Fibroblast of peridontal ligament (primary cell): ENCODE measurements around the gene PCDH9.

Experiments used
- DNase-seq: peaks from one replicate; pipeline ENCODE4 v3.0.0-alpha.2; 2010; ENCODE audit errors: extremely low read depth

PCDH9 gene

GRCh38 chr13:66528944-66529576 is 701.1 kb downstream of the PCDH9 start:
- DNase-seq: no peak

DNA sequence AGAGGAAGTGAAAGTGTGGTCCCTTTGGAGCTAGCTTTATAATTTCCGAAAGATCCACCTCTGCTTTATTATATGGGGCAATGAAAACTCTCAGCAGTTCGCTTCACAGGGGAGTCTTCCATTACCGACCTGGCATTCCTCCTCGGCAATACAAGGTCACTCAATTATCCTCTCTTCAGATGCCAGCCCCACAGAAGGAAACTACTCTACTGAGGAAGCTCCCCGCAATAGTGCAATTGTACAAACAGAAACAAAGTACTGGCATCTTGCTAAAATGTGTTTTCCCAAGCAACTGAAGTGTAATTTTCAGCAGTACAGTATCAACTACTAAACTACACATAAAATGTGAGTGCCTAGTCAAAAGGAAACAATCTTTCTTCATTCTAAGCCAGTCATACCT is 702.0 kb downstream of the PCDH9 start:
- no peak for DNase-seq

- no peak for DNase-seq
These were observed 709.4 kb downstream of the PCDH9 start for GRCh38 chr13:66520511-66521355.

- no peak for DNase-seq
These were observed 710.9 kb downstream of the PCDH9 start for GRCh38 chr13:66519259-66519658.

- no peak for DNase-seq
These were observed 712.1 kb downstream of the PCDH9 start for GRCh38 chr13:66518068-66518467.

DNA sequence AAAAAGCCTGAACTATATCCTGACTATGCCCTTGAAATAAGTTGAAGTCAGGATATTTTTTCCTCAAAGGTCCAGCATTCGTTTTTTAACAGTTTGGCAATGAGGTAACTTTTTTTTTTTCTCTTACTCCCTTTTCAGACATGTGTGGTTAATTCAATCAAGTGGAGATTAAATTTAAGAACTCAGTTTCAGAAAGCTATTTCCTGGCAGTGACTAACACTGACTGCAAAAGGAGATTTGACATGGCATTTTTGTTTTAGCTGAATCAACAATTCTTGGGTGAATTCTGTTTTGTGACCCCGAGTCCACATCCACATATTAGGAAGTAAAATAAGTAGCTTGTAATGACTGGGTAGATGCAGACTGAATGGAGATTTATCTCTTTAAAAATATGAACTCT is 716.4 kb downstream of the PCDH9 start:
- DNase-seq: peak; percentile 73

GRCh38 chr13:66509175-66509574 is 721.0 kb downstream of the PCDH9 start:
- DNase-seq: peak; percentile 12

DNA sequence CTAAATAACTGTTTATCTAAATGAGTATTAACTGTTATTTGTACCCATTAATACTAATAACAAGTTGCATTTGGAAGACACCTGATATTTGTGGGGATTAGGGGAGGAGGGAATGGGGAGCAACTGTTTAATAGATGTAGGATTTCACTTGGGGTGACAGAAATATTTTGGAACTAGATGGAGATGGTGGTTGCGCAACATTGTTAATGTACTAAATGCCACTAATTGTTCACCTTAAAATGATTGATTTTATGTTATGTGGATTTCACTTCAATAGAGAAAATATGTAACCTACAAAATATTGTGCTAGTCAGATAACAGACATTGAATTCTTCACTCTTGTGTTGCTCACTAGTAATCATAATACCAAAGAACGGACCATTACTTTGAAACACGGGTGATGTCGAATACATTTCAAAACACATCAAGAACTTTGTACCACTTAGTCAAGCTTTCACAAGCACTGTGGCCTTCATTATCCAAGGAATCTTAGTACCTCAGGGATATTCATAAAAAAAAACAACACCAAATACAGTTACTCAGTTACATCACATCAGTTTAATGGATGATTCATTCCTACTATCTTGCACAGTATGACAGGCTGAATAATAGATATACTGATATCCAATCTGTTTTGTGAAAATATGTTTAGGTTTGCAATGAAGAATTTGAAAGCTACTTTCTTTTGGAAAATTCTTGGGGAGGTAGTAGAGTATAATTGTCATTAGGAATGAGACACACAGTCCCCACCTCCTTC is 721.8 kb downstream of the PCDH9 start:
- peak; percentile 29 for DNase-seq

DNA sequence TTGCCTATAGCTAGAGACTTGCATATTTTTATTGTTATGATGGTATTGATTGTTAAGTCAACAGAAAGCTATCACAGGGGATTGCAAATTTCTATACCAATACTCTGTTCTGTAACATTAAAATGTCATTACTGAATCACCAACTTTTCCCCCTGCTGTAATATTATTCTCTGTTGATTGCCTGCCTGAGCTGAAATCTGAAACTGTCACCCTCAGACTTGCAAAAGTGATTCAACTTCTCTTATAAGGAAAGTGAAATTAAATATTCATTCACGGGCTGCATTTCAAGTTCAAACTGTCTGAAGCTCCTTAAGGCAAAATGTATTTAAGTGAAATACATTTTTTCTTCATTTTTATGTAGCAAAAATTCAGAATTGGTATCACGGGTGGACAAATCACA is 723.2 kb downstream of the PCDH9 start:
- DNase-seq: peak; percentile 56

DNA sequence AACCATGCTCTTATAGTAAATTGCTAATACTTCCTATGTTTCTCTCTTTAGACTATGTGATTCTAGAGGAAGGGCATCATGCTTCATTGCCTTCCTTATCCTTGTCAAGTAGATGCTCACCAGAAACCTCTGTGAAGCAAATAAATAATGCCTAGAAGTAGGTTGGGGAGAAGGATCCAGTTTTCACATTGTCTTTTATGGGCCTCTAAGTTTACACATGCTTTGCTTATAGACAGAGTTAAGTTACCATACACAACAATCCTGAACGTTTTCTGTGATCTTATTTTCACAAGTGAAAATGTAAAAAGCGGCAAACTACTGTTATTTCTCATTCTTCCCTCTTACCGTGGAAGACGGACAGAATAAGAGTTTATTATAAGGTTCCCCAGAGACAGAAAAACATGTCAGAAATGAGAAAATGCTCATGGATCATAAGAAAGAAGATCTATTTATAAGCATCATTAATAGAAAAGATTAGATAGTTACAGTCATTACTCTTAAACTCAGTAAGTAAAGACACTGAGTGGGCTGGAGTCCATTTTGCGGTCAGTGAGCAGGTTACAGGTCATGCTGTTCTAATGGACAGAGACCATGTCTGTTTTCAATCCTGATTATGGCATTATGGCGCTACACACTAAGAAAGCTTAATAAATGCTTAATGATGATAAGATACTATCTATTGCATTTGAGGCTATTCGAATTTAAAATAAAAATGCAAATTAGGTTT is 723.9 kb downstream of the PCDH9 start:
- DNase-seq: no peak

DNA sequence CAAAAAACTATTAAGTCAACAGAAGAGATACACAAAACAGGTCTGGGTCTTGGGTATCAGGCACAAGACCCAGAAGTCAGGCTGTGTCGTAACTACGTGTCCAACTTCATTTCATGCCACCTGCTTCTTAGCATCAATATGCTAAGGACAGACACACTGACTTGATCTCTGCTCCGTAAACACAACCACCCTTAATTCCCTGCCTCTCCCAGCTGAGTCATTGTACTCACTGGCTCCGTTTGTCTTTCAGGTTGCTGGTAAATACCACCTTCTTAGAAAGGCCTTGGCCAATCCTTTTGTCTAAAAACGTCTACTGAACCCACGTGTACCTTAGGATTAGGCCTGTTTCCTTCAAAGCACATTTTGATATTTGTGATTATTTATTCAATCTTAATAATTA is 726.2 kb downstream of the PCDH9 start:
- no peak for DNase-seq

- DNase-seq: peak; percentile 78
These were observed 729.0 kb downstream of the PCDH9 start for GRCh38 chr13:66501181-66501580.

- DNase-seq: no peak
These were observed 737.7 kb downstream of the PCDH9 start for GRCh38 chr13:66492479-66492878.

DNA sequence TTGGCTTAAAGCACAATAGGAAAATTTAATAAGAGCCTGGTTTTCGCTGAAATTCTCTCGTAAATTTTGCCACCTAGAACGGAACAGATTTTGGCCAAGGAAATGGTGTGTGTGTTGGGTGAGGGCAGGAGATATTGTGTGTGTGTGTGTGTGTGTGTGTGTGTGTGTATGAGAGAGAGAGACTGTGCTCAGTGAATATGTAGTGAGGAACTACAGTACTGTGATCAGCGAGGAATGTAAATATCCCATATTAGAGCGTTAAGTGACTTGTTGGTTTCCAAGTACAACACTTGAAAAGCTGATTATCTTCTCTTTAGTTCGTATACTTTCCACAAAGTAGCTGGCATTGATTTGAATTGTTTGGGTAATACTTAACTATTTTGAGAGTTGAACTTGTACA is 738.9 kb downstream of the PCDH9 start:
- peak; percentile 23 for DNase-seq

DNA sequence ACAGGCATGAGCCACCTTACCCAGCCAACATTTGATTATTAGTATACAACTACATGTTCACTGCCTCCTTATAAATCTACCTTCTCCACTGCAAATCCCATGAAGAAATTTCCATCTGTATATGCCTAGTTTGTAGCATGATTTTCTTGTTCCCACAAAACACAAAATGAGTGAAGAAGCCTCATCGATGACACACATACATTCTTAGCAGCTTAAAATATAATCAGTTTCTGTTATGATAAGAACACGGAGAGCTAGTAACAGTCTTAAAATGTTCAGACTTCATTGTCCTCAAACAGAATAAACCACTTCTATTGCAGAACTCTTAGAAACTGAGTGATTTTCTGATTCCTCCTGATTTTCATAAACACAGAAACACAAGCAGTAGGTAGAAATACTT is 740.5 kb downstream of the PCDH9 start:
- no peak for DNase-seq

- no peak for DNase-seq
These were observed 741.0 kb downstream of the PCDH9 start for GRCh38 chr13:66489172-66489571.

DNA sequence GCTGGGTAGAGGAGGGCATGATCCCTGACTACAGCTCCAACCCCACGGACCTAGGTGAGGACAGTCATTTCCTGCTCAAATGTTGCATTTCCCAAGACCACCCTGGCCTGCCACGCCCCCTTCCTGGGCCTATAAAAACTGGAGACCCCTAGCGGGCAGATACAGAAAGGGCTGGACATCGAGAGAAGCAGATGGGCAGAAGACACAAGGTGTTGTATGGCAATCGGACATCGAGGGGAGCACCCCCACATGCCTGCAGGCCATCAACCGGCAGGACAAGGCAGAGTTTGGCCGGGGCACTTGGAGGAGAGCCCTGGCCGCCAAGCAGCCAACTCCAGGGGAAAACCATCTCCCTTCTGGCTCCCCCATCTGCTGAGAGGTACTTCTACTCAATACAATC is 746.4 kb downstream of the PCDH9 start:
- no peak for DNase-seq

DNA sequence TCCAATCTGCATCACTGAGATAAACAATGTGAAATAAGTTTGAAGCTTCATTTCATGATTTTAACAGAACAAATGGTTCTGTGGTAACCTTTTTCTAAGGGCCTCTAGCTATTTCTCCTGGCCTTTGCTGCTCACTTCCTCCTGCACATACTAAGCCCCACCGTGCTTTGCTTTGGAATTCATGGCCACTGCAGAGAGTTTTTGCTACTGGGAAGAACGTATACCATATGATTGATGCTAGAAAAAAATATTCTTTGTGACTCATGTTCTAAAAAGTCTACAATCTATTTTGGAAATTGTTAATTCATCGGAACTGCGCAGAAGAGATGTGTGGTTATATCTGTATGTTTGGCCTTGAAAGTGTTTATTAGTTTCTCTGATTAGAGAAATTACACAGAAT is 747.3 kb downstream of the PCDH9 start:
- DNase-seq: no peak

GRCh38 chr13:66477816-66478215 is 752.3 kb downstream of the PCDH9 start:
- no peak for DNase-seq

GRCh38 chr13:66475061-66475460 is 755.1 kb downstream of the PCDH9 start:
- no peak for DNase-seq

DNA sequence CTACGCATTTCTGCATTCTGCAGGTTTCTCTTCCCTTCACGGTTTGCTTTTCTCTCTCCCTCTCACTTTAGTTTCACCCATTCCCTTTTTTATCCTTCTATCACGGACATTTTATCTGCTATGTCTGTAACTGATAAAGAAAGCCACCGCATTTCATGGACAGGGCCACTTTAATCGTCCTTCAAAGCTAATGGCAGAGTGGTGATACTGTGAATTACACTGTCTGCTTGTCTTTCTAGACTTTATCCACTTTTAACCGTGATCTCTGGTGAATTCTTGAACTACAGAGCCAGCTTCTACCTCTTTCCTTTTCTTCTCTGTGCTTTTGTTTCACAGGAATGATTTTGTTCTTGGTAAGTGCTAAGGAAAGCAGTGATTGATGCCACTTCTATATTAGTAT is 760.4 kb downstream of the PCDH9 start:
- DNase-seq: no peak

- DNase-seq: peak; percentile 28
These were observed 761.5 kb downstream of the PCDH9 start for GRCh38 chr13:66468656-66469055.
